Measurements from ENCODE around the gene FIBCD1. TPM values are rescaled to one million over a fixed set of nuclear protein-coding genes. Genes with fewer than 3 reads are reported as not detected.

Gene FIBCD1
- total RNA-seq, 1 donor from 2014 or later, result not detected

- DNase-seq (ENCODE audit: low spot score in 2 of 2), result no peak
- intact Hi-C loops (cut with DNase I), result no loop called here
- Histone ChIP-seq H3K4me1 (no peaks in the 10 kb centered on the region), H3K27ac (no peak overlapping the region), H3K27me3 (peaks cover 7% of the 10 kb centered on the region), H3K36me3 (no peaks in the 10 kb centered on the region), H3K4me3 (no peak overlapping the region), H3K9me3 (no peaks in the 10 kb centered on the region)
- TF ChIP-seq CTCF (IDR thresholded peaks at IDR 0.05), result no peak
Observed at GRCh38 chr9:130932255-130933079, 6.6 kb downstream of the FIBCD1 start.

DNA sequence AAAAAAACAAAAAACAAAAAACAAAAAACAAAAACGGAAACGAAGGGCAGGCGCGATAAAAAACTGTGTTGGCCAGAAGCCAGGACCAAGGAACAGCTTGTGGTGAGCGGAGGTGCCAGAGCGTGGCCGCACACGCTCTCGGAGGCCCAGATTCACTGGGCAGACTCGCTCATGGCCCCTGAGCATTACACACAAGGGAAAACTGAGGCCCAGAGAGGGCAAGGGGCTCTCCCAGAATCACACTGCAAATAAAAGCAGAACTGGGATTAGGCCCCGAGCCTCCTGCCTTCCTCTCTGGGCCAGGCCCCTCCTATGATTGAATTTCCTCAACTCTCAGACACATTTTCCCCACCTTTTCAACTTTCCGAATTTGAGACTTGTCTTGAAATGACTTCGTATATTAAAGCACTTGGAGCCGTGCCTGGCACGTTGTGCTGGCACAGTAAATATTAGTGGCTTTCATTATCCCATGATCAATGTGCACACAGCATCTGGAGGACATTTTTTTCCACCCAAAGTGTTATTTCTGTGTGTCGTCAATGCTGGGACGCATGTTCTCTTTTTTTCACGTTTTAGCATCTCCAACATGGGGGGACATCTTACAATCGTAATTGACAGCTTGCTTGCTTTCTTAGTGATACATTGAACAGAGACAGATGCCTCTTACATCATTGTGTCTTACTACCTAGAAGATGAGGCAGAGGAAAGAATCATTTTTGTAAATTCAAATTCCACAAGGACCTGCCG, 7.4 kb downstream of the FIBCD1 start:
- Histone ChIP-seq H3K36me3 (no peaks in the 10 kb centered on the region), H3K27me3 (peaks cover 3% of the 10 kb centered on the region), H3K4me3 (no peak overlapping the region), H3K4me1 (no peaks in the 10 kb centered on the region), H3K9me3 (no peaks in the 10 kb centered on the region), H3K27ac (no peak overlapping the region)
- intact Hi-C loops (cut with DNase I), result no loop called here
- no peak for DNase-seq (ENCODE audit: low spot score in 2 of 2)
- no peak for TF ChIP-seq CTCF (IDR thresholded peaks at IDR 0.05)

GRCh38 chr9:130930804-130931349, 8.2 kb downstream of the FIBCD1 start:
- no peak for DNase-seq (ENCODE audit: low spot score in 2 of 2)
- H3K27me3 ChIP-seq, result peaks cover 3% of the 10 kb centered on the region
- TF ChIP-seq CTCF (IDR thresholded peaks at IDR 0.05), result no peak
- H3K4me1 ChIP-seq, result no peaks in the 10 kb centered on the region
- H3K36me3 ChIP-seq, result no peaks in the 10 kb centered on the region
- intact Hi-C loops (cut with DNase I), result no loop called here
- no peaks in the 10 kb centered on the region for H3K9me3 ChIP-seq
- H3K4me3 ChIP-seq, result no peak overlapping the region
- no peak overlapping the region for H3K27ac ChIP-seq

GRCh38 chr9:130930132-130930803, 8.8 kb downstream of the FIBCD1 start:
- H3K27ac ChIP-seq, result no peak overlapping the region
- H3K36me3 ChIP-seq, result no peaks in the 10 kb centered on the region
- DNase-seq (ENCODE audit: low spot score in 2 of 2), result no peak
- no peaks in the 10 kb centered on the region for H3K4me1 ChIP-seq
- intact Hi-C loops (cut with DNase I), result no loop called here
- no peaks in the 10 kb centered on the region for H3K9me3 ChIP-seq
- peaks cover 3% of the 10 kb centered on the region for H3K27me3 ChIP-seq
- H3K4me3 ChIP-seq, result no peak overlapping the region
- TF ChIP-seq CTCF (IDR thresholded peaks at IDR 0.05), result no peak

DNA sequence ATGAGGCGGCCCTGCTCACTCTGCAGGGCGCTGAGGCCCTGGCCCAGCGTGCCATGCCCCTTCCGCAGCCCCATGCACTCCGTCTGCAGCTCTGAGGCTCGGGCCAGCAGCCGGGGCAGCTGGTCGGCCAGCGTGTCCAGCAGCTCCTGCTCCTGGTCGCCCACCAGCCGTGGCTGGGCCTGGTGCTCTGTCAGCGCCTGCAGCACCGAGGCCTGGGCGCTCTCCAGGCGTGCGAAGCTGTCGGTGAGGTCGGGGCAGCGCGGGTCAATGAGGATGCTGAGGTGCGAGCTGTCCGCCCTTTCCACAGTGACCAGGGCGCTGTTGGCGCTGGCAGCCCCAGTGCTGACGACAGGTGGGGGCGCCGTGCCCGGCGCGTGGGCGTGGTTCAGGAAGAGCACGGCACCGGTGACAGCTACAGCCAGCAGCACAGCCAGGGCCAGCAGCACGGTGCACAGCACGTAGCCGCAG, 9.4 kb downstream of the FIBCD1 start:
- DNase-seq (ENCODE audit: low spot score in 2 of 2), result no peak
- Histone ChIP-seq H3K4me3 (no peak overlapping the region), H3K27me3 (peaks cover 3% of the 10 kb centered on the region), H3K27ac (no peak overlapping the region), H3K36me3 (no peaks in the 10 kb centered on the region), H3K4me1 (no peaks in the 10 kb centered on the region), H3K9me3 (no peaks in the 10 kb centered on the region)
- no peak for TF ChIP-seq CTCF (IDR thresholded peaks at IDR 0.05)
- intact Hi-C loops (cut with DNase I), result no loop called here
